OCI-LY3 (cell line): ENCODE results near the gene PLEK.

ENCODE experiments used
- H2AFZ ChIP-seq: fragments of 200-600, 300-600 bp; shearing (Covaris generic); 2 replicates; pipeline ENCODE4 v1.6.0; 2014; ENCODE audit warnings: antibody characterized with exemption, low read depth, low read length
- H3K27ac ChIP-seq: fragments of 200-600, 300-600 bp; sonication (generic); 2 replicates; pipeline ENCODE4 v1.5.1; 2014; ENCODE audit warnings: mild to moderate bottlenecking, low read length, moderate library complexity, mixed read lengths
- H3K27me3 ChIP-seq: fragments of 200-600, 300-600 bp; sonication (generic); 2 replicates; pipeline ENCODE4 v1.6.1; 2014; ENCODE audit warnings: low read depth, low read length, mixed read lengths
- H3K36me3 ChIP-seq: fragments of 200-600, 300-600 bp; sonication (generic); replicated peaks from 2 replicates; pipeline ENCODE3; 2014; ENCODE audit warnings: low read depth, low read length, mixed read lengths
- H3K4me1 ChIP-seq: fragments of 300-600, 200-600 bp; sonication (generic); 2 replicates; pipeline ENCODE4 v1.6.1; 2014; ENCODE audit warnings: low read length, mixed read lengths
- H3K4me2 ChIP-seq: fragments of 200-600, 300-600 bp; sonication (generic); 2 replicates; pipeline ENCODE4 v1.6.1; 2014; ENCODE audit warnings: low read length, mixed read lengths
- H3K4me3 ChIP-seq: fragments of 300-600, 200-600 bp; sonication (generic); 2 replicates; pipeline ENCODE4 v1.5.1; 2014; ENCODE audit warnings: antibody characterized with exemption, mild to moderate bottlenecking, low read length, moderate library complexity
- H3K79me2 ChIP-seq: fragments of 300-600, 200-600 bp; shearing (Covaris generic); 2 replicates; pipeline ENCODE4 v1.6.1; 2014; ENCODE audit warnings: mild to moderate bottlenecking, low read length, mixed read lengths
- H3K9ac ChIP-seq: fragments of 300-600, 200-600 bp; shearing (Covaris generic); 2 replicates; pipeline ENCODE4 v1.6.0; 2014; ENCODE audit warnings: mild to moderate bottlenecking, low read length, moderate library complexity
- H3K9me3 ChIP-seq: fragments of 200-600, 300-600 bp; shearing (Covaris generic); 2 replicates; pipeline ENCODE4 v1.6.1; 2014; ENCODE audit warnings: low read length, mixed read lengths; ENCODE audit not compliant: insufficient read depth
- H4K20me1 ChIP-seq: fragments of 200-600, 300-600 bp; sonication (generic); 2 replicates; pipeline ENCODE4 v1.6.1; 2016; ENCODE audit warnings: low read length, mixed read lengths; ENCODE audit not compliant: insufficient read depth
- CTCF ChIP-seq: fragments of 200-600, 300-600 bp; sonication (generic); IDR thresholded peaks from 2 replicates; pipeline ENCODE4 v1.5.1; 2014; ENCODE audit warnings: antibody characterized with exemption, low read length, low read depth
- EZH2phosphoT487 ChIP-seq: fragments of 200-600 bp; shearing (Covaris generic); IDR thresholded peaks from 2 replicates; pipeline ENCODE4 v1.6.1; 2018; ENCODE audit warnings: antibody characterized with exemption, mixed run types, low read depth

The PLEK gene

GRCh38 chr2:68368654-68369336 lies 3.7 kb downstream of the PLEK start:
- peak overlapping the region; percentile 99; the same call in 1 of the 2 replicates for H3K9ac ChIP-seq
- H2AFZ ChIP-seq, result no peak overlapping the region
- H3K27me3 ChIP-seq, result no peaks in the 10 kb centered on the region
- H3K79me2 ChIP-seq, result peaks cover 100% of the 10 kb centered on the region
- peaks cover 70% of the 10 kb centered on the region for H4K20me1 ChIP-seq
- H3K9me3 ChIP-seq, result no peaks in the 10 kb centered on the region
- H3K4me2 ChIP-seq, result peak overlapping the region; percentile 94
- peaks cover 61% of the 10 kb centered on the region for H3K36me3 ChIP-seq
- peak overlapping the region; percentile 88 for H3K4me3 ChIP-seq
- peaks cover 74% of the 10 kb centered on the region for H3K4me1 ChIP-seq
- H3K27ac ChIP-seq, result peak overlapping the region; percentile 95
- TF ChIP-seq EZH2phosphoT487, result no peak
- TF ChIP-seq CTCF, result no peak

GRCh38 chr2:68369337-68369734 lies 4.3 kb downstream of the PLEK start:
- Histone ChIP-seq H3K9me3 (no peaks in the 10 kb centered on the region), H4K20me1 (peaks cover 75% of the 10 kb centered on the region), H3K9ac (no peak overlapping the region), H3K79me2 (peaks cover 100% of the 10 kb centered on the region), H2AFZ (no peak overlapping the region), H3K4me3 (peak overlapping the region; percentile 88), H3K36me3 (peaks cover 65% of the 10 kb centered on the region), H3K4me2 (peak overlapping the region; percentile 94), H3K4me1 (peaks cover 74% of the 10 kb centered on the region), H3K27me3 (no peaks in the 10 kb centered on the region), H3K27ac (peak overlapping the region; percentile 95)
- TF ChIP-seq EZH2phosphoT487 (no peak), CTCF (no peak)

- peak overlapping the region; percentile 65 for H3K4me2 ChIP-seq
Observed at GRCh38 chr2:68371138-68371537, 6.1 kb downstream of the PLEK start.

GRCh38 chr2:68371581-68371980 lies 6.5 kb downstream of the PLEK start:
- H3K36me3 ChIP-seq, result peaks cover 53% of the 10 kb centered on the region
- H2AFZ ChIP-seq, result no peak overlapping the region
- peak overlapping the region; percentile 65 for H3K4me2 ChIP-seq
- H3K27ac ChIP-seq, result peak overlapping the region; percentile 61
- no peak for TF ChIP-seq EZH2phosphoT487
- TF ChIP-seq CTCF, result no peak
- H3K79me2 ChIP-seq, result peaks cover 100% of the 10 kb centered on the region
- H3K27me3 ChIP-seq, result no peaks in the 10 kb centered on the region
- no peaks in the 10 kb centered on the region for H3K9me3 ChIP-seq
- peaks cover 90% of the 10 kb centered on the region for H3K4me1 ChIP-seq
- peak overlapping the region; percentile 37 for H3K4me3 ChIP-seq
- 0 out of 2 replicates have a peak overlapping the region, but pooled peaks have one; percentile 17 for H3K9ac ChIP-seq
- peaks cover 92% of the 10 kb centered on the region for H4K20me1 ChIP-seq

More at GRCh38 chr2:68371138-68371537, 6.1 kb downstream of the PLEK start:
- Histone ChIP-seq H3K4me1 (peaks cover 86% of the 10 kb centered on the region), H3K27ac (peak overlapping the region; percentile 61), H3K9me3 (no peaks in the 10 kb centered on the region), H3K9ac (peak overlapping the region; percentile 17; the same call in 1 of the 2 replicates), H3K4me3 (peak overlapping the region; percentile 37), H3K27me3 (no peaks in the 10 kb centered on the region), H2AFZ (no peak overlapping the region), H4K20me1 (peaks cover 93% of the 10 kb centered on the region), H3K36me3 (peaks cover 57% of the 10 kb centered on the region), H3K79me2 (peaks cover 100% of the 10 kb centered on the region)
- no peak for TF ChIP-seq EZH2phosphoT487
- no peak for TF ChIP-seq CTCF
